Measurements from ENCODE around the gene RCAN2.

GRCh38 chr6:46236752-46237151 is 254.5 kb downstream of the RCAN2 start:
- TF ChIP-seq, protein P1, sequence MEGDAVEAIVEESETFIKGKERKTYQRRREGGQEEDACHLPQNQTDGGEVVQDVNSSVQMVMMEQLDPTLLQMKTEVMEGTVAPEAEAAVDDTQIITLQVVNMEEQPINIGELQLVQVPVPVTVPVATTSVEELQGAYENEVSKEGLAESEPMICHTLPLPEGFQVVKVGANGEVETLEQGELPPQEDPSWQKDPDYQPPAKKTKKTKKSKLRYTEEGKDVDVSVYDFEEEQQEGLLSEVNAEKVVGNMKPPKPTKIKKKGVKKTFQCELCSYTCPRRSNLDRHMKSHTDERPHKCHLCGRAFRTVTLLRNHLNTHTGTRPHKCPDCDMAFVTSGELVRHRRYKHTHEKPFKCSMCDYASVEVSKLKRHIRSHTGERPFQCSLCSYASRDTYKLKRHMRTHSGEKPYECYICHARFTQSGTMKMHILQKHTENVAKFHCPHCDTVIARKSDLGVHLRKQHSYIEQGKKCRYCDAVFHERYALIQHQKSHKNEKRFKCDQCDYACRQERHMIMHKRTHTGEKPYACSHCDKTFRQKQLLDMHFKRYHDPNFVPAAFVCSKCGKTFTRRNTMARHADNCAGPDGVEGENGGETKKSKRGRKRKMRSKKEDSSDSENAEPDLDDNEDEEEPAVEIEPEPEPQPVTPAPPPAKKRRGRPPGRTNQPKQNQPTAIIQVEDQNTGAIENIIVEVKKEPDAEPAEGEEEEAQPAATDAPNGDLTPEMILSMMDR (IDR thresholded peaks at IDR 0.05) = no peak
- no peak for TF ChIP-seq POLR2A (IDR thresholded peaks at IDR 0.05)

Data from heart left ventricle (tissue), 13 donors.